Stimulated activated naive B cell treated with anti-CD40 and anti-IgM and Interleukin-4, amounts not matched to agents 10 μg/mL and 1 μg/mL and 100 μg/mL, for 72 hours (primary cell): ENCODE results near the gene SYNE4.
A peak's percentile ranks its signal among the peaks of the same experiment; 100 is the strongest.
"Not testable (repeated sequence)": the region's sequence is repeated elsewhere in the genome, so short reads cannot be mapped to it uniquely, and the experiment has no call there.

Source experiments
- ATAC-seq, 2 donors: fragments of 150-1000 bp; cut with Tn5 transposase; replicated peaks; 2 replicates each; pipeline ENCODE4 v1.10.0; 2021; ENCODE audit warnings: moderate library complexity in 1 of 2
- DNase-seq: peaks from one replicate; pipeline ENCODE4 v3.0.0; 2021
- H3K27ac Mint-ChIP-seq: one replicate; pipeline ENCODE4 v1.8.0; 2022; ENCODE audit warnings: mild to moderate bottlenecking, mixed read lengths
- H3K27me3 Mint-ChIP-seq, 2 donors: one replicate each; pipeline ENCODE4 v1.8.0; 2022; ENCODE audit warnings: mixed read lengths in 2 of 2
- H3K36me3 Mint-ChIP-seq, 2 donors: one replicate each; pipeline ENCODE4 v1.8.0; 2022; ENCODE audit warnings: mixed read lengths in 2 of 2, mild to moderate bottlenecking in 1 of 2
- H3K4me1 Mint-ChIP-seq, 2 donors: one replicate each; pipeline ENCODE4 v1.8.0; 2022; ENCODE audit warnings: mixed read lengths in 2 of 2, mild to moderate bottlenecking in 1 of 2
- H3K4me3 Mint-ChIP-seq, 2 donors: one replicate each; pipeline ENCODE4 v1.8.0; 2022; ENCODE audit warnings: mild to moderate bottlenecking in 2 of 2, mixed read lengths in 2 of 2, moderate library complexity in 1 of 2
- H3K9me3 Mint-ChIP-seq, 2 donors: one replicate each; pipeline ENCODE4 v1.8.0; 2022; ENCODE audit warnings: mixed read lengths in 2 of 2, mild to moderate bottlenecking in 1 of 2

Gene SYNE4

GRCh38 chr19:35966771-35967170 lies 41.8 kb downstream of the SYNE4 start:
- Mint-ChIP-seq H3K27ac (no peak overlapping the region), H3K9me3 (no peaks in the 10 kb centered on the region), H3K4me1 (no peaks in the 10 kb centered on the region), H3K4me3 (no peak overlapping the region), H3K36me3 (no peaks in the 10 kb centered on the region), H3K27me3 (peaks cover 20 to 34% of the 10 kb centered on the region in 2 donors)
- DNase-seq (no peak), ATAC-seq (no peak)

- H3K9me3 Mint-ChIP-seq = no peaks in the 10 kb centered on the region
- no peaks in the 10 kb centered on the region for H3K36me3 Mint-ChIP-seq
- DNase-seq (no peak), ATAC-seq (no peak)
- H3K27me3 Mint-ChIP-seq = peaks cover 30 to 51% of the 10 kb centered on the region in 2 donors
- H3K4me1 Mint-ChIP-seq = peaks cover 10 to 12% of the 10 kb centered on the region in 2 donors
- no peak overlapping the region for H3K27ac Mint-ChIP-seq
- no peak overlapping the region for H3K4me3 Mint-ChIP-seq
These were observed 45.1 kb downstream of the SYNE4 start for GRCh38 chr19:35963514-35963913.

GRCh38 chr19:35960432-35960972 lies 48.1 kb downstream of the SYNE4 start:
- Mint-ChIP-seq H3K27ac (no peak overlapping the region), H3K4me1 (peaks cover 13% of the 10 kb centered on the region in 2 donors), H3K27me3 (peaks cover 31 to 52% of the 10 kb centered on the region in 2 donors), H3K4me3 (no peak overlapping the region), H3K9me3 (peaks cover 0 to 3% of the 10 kb centered on the region in 2 donors), H3K36me3 (no peaks in the 10 kb centered on the region)
- DNase-seq (no peak), ATAC-seq (no peak)

GRCh38 chr19:35959968-35960320 lies 48.7 kb downstream of the SYNE4 start:
- peaks cover 31 to 52% of the 10 kb centered on the region in 2 donors for H3K27me3 Mint-ChIP-seq
- DNase-seq (no peak), ATAC-seq (no peak)
- no peaks in the 10 kb centered on the region for H3K36me3 Mint-ChIP-seq
- peaks cover 13% of the 10 kb centered on the region in 2 donors for H3K4me1 Mint-ChIP-seq
- H3K4me3 Mint-ChIP-seq = peak overlapping the region in 1 of 2 donors; percentile 19
- H3K9me3 Mint-ChIP-seq = peaks cover 0 to 4% of the 10 kb centered on the region in 2 donors
- no peak overlapping the region for H3K27ac Mint-ChIP-seq

GRCh38 chr19:35959040-35959967 lies 49.3 kb downstream of the SYNE4 start:
- peak; percentile 87 to 91 for ATAC-seq
- H3K4me1 Mint-ChIP-seq = peaks cover 13% of the 10 kb centered on the region in 2 donors
- peak overlapping the region in 1 of 2 donors; percentile 61 for H3K4me3 Mint-ChIP-seq
- H3K27ac Mint-ChIP-seq = no peak overlapping the region
- no peaks in the 10 kb centered on the region for H3K36me3 Mint-ChIP-seq
- peaks cover 0 to 4% of the 10 kb centered on the region in 2 donors for H3K9me3 Mint-ChIP-seq
- DNase-seq = peak; percentile 46
- H3K27me3 Mint-ChIP-seq = peaks cover 31 to 52% of the 10 kb centered on the region in 2 donors

GRCh38 chr19:35958660-35959039 lies 50.0 kb downstream of the SYNE4 start:
- Mint-ChIP-seq H3K27ac (no peak overlapping the region), H3K27me3 (peaks cover 29 to 57% of the 10 kb centered on the region in 2 donors), H3K4me1 (peaks cover 18 to 19% of the 10 kb centered on the region in 2 donors), H3K9me3 (peaks cover 0 to 4% of the 10 kb centered on the region in 2 donors), H3K36me3 (no peaks in the 10 kb centered on the region), H3K4me3 (peak overlapping the region; percentile 61 to 64)
- DNase-seq (no peak), ATAC-seq (no peak)

- not testable (repeated sequence) for DNase-seq, H3K9me3 Mint-ChIP-seq, H3K27ac Mint-ChIP-seq, H3K4me3 Mint-ChIP-seq, H3K36me3 Mint-ChIP-seq, ATAC-seq
- Mint-ChIP-seq H3K27me3 (peaks cover 26 to 54% of the 10 kb centered on the region in 2 donors), H3K4me1 (peaks cover 23 to 27% of the 10 kb centered on the region in 2 donors)
These were observed 51.2 kb downstream of the SYNE4 start for GRCh38 chr19:35957411-35957810.

- Mint-ChIP-seq H3K4me1 (peaks cover 24 to 27% of the 10 kb centered on the region in 2 donors), H3K36me3 (no peaks in the 10 kb centered on the region), H3K27me3 (peaks cover 27 to 45% of the 10 kb centered on the region in 2 donors), H3K27ac (no peak overlapping the region), H3K9me3 (peaks cover 0 to 4% of the 10 kb centered on the region in 2 donors), H3K4me3 (no peak overlapping the region)
- ATAC-seq (no peak), DNase-seq (no peak)
These were observed 52.6 kb downstream of the SYNE4 start for GRCh38 chr19:35955881-35956634.
